Neutrophil (primary cell): ENCODE measurements around the gene SFMBT1.

Source experiments
- H3K27ac ChIP-seq: fragments of 200-600 bp; sonication (generic); 2 replicates; pipeline ENCODE4 v1.5.1; 2016; ENCODE audit warnings: mild to moderate bottlenecking, moderate library complexity
- H3K27me3 ChIP-seq: fragments of 200-600 bp; sonication (generic); 2 replicates; pipeline ENCODE4 v1.6.0; 2016; ENCODE audit warnings: mild to moderate bottlenecking
- H3K36me3 ChIP-seq: fragments of 200-600 bp; sonication (generic); 2 replicates; pipeline ENCODE4 v1.5.1; 2017
- H3K4me1 ChIP-seq, 2 experiments: fragments of 200-600 bp in 1 of 2; sonication (generic) in 1 of 2; 1 replicate in 1 of 2; 2 replicates in 1 of 2; pipeline versions ENCODE4 v1.5.1 to v1.6.1; 2013 to 2016; ENCODE audit warnings: low read depth in 1 of 2, low read length in 1 of 2, mild to moderate bottlenecking in 1 of 2, moderate library complexity in 1 of 2; ENCODE audit not compliant: control insufficient read depth in 1 of 2, insufficient read depth in 1 of 2
- H3K4me3 ChIP-seq, 2 experiments: fragments of 200-600 bp in 1 of 2; sonication (generic) in 1 of 2; 1 replicate in 1 of 2; 2 replicates in 1 of 2; pipeline ENCODE4 v1.5.1; 2013 to 2016; ENCODE audit warnings: low read depth in 1 of 2, low read length in 1 of 2, mild to moderate bottlenecking in 1 of 2, moderate library complexity in 1 of 2
- H3K9me3 ChIP-seq: fragments of 200-600 bp; sonication (generic); 2 replicates; pipeline ENCODE4 v1.5.1; 2016
- TF ChIP-seq, protein P1 (sequence below): fragments of 200-600 bp; sonication (generic); IDR thresholded peaks from 2 replicates; pipeline ENCODE4 v1.5.1; 2016; ENCODE audit warnings: antibody characterized with exemption

Gene SFMBT1

DNA sequence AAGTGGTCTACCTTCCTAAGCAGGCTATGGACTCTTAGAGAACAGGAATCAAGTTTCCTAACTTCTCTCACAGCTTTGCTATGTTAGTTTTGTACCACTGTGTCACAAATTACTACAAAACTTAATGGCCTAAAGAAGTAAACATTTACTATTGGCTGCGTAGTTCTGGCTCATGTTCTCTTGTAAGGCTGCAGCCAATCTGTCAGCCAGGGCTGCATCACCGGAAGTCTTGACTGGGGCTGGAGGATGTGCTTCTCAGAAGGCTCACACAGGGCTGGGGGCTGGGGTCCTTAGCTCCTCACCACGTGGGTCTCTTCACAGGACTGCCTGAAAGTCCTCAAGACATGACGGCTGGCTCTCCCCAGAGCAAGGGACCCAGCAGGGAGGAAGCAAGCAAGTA is 164.0 kb downstream of the SFMBT1 start:
- no peaks in the 10 kb centered on the region for H3K9me3 ChIP-seq
- no peak overlapping the region for H3K27ac ChIP-seq
- no peak overlapping the region for H3K4me3 ChIP-seq
- peaks cover 7 to 8% of the 10 kb centered on the region in 2 experiments for H3K4me1 ChIP-seq
- TF ChIP-seq, protein P1, sequence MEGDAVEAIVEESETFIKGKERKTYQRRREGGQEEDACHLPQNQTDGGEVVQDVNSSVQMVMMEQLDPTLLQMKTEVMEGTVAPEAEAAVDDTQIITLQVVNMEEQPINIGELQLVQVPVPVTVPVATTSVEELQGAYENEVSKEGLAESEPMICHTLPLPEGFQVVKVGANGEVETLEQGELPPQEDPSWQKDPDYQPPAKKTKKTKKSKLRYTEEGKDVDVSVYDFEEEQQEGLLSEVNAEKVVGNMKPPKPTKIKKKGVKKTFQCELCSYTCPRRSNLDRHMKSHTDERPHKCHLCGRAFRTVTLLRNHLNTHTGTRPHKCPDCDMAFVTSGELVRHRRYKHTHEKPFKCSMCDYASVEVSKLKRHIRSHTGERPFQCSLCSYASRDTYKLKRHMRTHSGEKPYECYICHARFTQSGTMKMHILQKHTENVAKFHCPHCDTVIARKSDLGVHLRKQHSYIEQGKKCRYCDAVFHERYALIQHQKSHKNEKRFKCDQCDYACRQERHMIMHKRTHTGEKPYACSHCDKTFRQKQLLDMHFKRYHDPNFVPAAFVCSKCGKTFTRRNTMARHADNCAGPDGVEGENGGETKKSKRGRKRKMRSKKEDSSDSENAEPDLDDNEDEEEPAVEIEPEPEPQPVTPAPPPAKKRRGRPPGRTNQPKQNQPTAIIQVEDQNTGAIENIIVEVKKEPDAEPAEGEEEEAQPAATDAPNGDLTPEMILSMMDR: no peak
- H3K27me3 ChIP-seq: no peaks in the 10 kb centered on the region
- peaks cover 24% of the 10 kb centered on the region for H3K36me3 ChIP-seq

DNA sequence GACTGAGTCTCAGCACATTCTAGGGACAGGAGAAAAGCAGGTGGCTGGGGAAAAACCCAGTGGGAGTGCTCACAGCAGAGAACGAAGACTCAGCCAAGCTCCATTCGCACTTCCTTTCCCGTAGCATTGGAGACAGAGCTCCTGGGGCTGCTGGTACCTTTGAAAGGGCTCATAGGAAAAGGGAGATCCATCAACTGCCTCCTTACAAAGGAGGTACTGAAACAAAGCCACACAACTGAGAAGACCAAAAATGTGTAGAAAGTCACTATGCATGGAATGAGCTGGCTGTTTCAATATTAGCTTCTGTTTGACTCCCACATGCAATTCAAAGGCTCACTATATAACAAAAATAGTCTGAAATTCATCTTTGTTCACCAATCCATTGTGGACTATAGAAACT is 165.4 kb downstream of the SFMBT1 start:
- Histone ChIP-seq H3K27ac (no peak overlapping the region), H3K4me3 (no peak overlapping the region), H3K4me1 (peaks cover 9 to 21% of the 10 kb centered on the region in 2 experiments), H3K36me3 (peaks cover 20% of the 10 kb centered on the region), H3K9me3 (no peaks in the 10 kb centered on the region), H3K27me3 (no peaks in the 10 kb centered on the region)
- TF ChIP-seq, protein P1: no peak

DNA sequence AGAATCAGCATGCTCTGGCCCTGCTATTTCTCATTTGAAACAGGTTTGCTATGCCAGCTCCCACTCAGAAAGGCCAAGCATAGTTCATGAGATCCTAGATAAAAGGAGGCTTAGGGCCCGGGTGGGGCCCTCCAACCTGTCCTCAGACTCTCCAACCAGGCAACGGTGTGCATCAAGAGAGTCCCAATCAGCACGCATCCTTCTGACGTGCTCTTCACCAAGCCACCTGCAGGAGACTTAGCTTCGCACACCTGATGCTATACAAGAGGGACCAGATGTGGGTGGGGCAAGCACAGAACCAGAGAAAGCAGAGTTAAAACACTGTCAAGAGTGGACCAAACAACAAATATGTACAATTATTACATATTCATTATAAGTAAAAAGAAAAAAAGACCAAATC is 165.8 kb downstream of the SFMBT1 start:
- Histone ChIP-seq H3K27ac (no peak overlapping the region), H3K36me3 (peaks cover 18% of the 10 kb centered on the region), H3K4me3 (no peak overlapping the region), H3K27me3 (no peaks in the 10 kb centered on the region), H3K4me1 (peaks cover 9 to 24% of the 10 kb centered on the region in 2 experiments), H3K9me3 (no peaks in the 10 kb centered on the region)
- TF ChIP-seq, protein P1: no peak

DNA sequence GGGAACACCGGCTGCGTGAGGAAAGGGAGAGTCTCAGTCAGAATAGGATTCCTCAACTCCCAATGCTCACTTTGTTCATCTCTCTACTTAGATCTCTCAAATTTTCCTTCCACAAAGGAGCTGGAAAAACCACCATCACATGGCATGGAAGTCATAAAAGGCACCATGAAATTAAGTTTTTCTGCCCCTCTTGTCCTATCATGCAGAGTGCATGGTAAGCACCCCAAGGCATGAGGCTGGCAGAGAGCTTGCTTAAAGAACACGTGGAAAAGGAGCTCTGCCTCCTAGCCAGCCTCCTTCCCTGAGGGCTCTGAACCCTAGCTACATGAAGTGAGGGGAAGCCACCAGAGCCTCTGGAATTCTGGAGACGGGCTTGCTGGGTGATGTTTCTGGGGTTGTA is 166.3 kb downstream of the SFMBT1 start:
- Histone ChIP-seq H3K27ac (no peak overlapping the region), H3K4me1 (peaks cover 9 to 29% of the 10 kb centered on the region in 2 experiments), H3K4me3 (no peak overlapping the region), H3K36me3 (peaks cover 18% of the 10 kb centered on the region), H3K9me3 (no peaks in the 10 kb centered on the region), H3K27me3 (no peaks in the 10 kb centered on the region)
- TF ChIP-seq, protein P1: no peak

DNA sequence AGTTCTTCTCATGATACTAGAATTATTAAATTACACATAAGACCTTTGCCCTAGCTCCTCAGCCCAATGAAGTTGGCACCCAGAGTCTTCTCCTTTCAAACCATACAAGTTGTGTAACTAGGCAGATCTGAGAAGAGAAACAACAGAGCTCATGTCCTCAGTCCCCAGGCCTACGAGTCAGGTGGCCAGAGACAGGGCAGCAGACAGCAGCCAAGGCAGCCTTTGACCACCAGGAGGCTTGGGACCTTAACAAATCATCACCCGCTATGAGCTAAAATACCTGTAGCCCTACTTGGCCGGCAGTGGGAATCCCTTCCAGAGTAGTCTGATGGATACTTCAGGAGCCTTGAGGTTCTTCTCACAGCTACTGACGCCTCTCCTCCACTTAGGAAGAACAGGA is 166.8 kb downstream of the SFMBT1 start:
- TF ChIP-seq, protein P1: no peak
- Histone ChIP-seq H3K4me1 (peaks cover 9 to 34% of the 10 kb centered on the region in 2 experiments), H3K36me3 (peaks cover 18% of the 10 kb centered on the region), H3K4me3 (no peak overlapping the region), H3K27ac (no peak overlapping the region), H3K9me3 (no peaks in the 10 kb centered on the region), H3K27me3 (no peaks in the 10 kb centered on the region)

DNA sequence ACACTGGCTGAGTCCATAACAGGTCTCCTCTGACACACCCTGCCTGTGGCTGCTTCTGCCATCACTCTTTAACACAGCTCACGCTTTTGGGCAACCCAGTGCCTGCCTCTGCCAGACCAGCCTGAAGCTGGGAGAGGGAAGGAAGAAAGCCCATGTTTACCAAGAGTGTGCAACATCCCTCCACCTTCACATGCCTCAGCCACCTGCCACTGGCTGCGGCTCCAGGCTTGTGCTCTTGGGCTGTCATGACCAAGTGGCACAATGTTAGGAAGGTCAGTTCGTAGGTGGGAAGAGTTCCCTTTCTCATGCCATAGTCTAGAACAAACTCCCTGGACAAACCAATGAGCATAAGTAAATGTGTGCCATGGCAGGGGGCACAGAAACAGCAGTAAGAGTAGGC is 168.8 kb downstream of the SFMBT1 start:
- Histone ChIP-seq H3K36me3 (peaks cover 16% of the 10 kb centered on the region), H3K9me3 (no peaks in the 10 kb centered on the region), H3K27me3 (no peaks in the 10 kb centered on the region), H3K4me3 (no peak overlapping the region), H3K4me1 (peaks cover 27 to 54% of the 10 kb centered on the region in 2 experiments), H3K27ac (peak overlapping the region; percentile 59)
- TF ChIP-seq, protein P1: no peak
